RWPE2 (cell line): Measurements from ENCODE around the gene PDE8A.
"Not testable (repeated sequence)": the region's sequence is repeated elsewhere in the genome, so short reads cannot be mapped to it uniquely, and the experiment has no call there.

ENCODE experiments used
- ATAC-seq: fragments of 200-7000 bp; cut with Tn5 transposase; 3 replicates; pipeline ENCODE4 v1.9.1; 2021; ENCODE audit warnings: low read depth
- DNase-seq: peaks from one replicate; pipeline ENCODE4 v3.0.0-alpha.2; 2020; ENCODE audit warnings: low spot score
- H3K27ac ChIP-seq: fragments of 450-650 bp; 2 replicates; pipeline ENCODE4 v1.5.1; 2017; ENCODE audit warnings: mild to moderate bottlenecking; ENCODE audit not compliant: poor library complexity, severe bottlenecking
- H3K27me3 ChIP-seq: fragments of 250-450 bp; sonication (Bioruptor Pico); 2 replicates; pipeline ENCODE4 v1.5.1; 2021; ENCODE audit warnings: mild to moderate bottlenecking, moderate library complexity; ENCODE audit not compliant: insufficient read depth, poor library complexity, severe bottlenecking
- H3K36me3 ChIP-seq: fragments of 250-450 bp; sonication (Bioruptor Pico); 2 replicates; pipeline ENCODE4 v1.5.1; 2020; ENCODE audit warnings: low read depth, mild to moderate bottlenecking, moderate library complexity
- H3K4me1 ChIP-seq: fragments of 250-450 bp; sonication (Bioruptor Pico); 2 replicates; pipeline ENCODE4 v1.5.1; 2021; ENCODE audit warnings: mild to moderate bottlenecking, moderate library complexity; ENCODE audit not compliant: insufficient read depth, poor library complexity, severe bottlenecking
- H3K4me3 ChIP-seq: fragments of 250-450 bp; sonication (Bioruptor Pico); 2 replicates; pipeline ENCODE4 v1.5.1; 2021; ENCODE audit warnings: mild to moderate bottlenecking, moderate library complexity; ENCODE audit not compliant: severe bottlenecking
- H3K9me3 ChIP-seq: fragments of 250-450 bp; sonication (Bioruptor Pico); 2 replicates; pipeline ENCODE4 v1.5.1; 2021; ENCODE audit warnings: mild to moderate bottlenecking, moderate library complexity; ENCODE audit not compliant: severe bottlenecking
- TF ChIP-seq, protein P1 (sequence below): fragments of 450-650 bp; IDR thresholded peaks from one replicate; pipeline ENCODE4 v1.5.1; 2017; ENCODE audit warnings: mild to moderate bottlenecking, moderate library complexity; ENCODE audit not compliant: poor library complexity, severe bottlenecking

Gene PDE8A

GRCh38 chr15:85174521-85174920 is 192.9 kb downstream of the PDE8A start:
- Histone ChIP-seq H3K4me1 (peaks cover 15% of the 10 kb centered on the region), H3K27me3 (no peaks in the 10 kb centered on the region), H3K9me3 (peaks cover 9% of the 10 kb centered on the region), H3K4me3 (no peak overlapping the region), H3K27ac (no peak overlapping the region), H3K36me3 (no peaks in the 10 kb centered on the region)
- DNase-seq = no peak
- ATAC-seq = no peak
- TF ChIP-seq, protein P1, sequence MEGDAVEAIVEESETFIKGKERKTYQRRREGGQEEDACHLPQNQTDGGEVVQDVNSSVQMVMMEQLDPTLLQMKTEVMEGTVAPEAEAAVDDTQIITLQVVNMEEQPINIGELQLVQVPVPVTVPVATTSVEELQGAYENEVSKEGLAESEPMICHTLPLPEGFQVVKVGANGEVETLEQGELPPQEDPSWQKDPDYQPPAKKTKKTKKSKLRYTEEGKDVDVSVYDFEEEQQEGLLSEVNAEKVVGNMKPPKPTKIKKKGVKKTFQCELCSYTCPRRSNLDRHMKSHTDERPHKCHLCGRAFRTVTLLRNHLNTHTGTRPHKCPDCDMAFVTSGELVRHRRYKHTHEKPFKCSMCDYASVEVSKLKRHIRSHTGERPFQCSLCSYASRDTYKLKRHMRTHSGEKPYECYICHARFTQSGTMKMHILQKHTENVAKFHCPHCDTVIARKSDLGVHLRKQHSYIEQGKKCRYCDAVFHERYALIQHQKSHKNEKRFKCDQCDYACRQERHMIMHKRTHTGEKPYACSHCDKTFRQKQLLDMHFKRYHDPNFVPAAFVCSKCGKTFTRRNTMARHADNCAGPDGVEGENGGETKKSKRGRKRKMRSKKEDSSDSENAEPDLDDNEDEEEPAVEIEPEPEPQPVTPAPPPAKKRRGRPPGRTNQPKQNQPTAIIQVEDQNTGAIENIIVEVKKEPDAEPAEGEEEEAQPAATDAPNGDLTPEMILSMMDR = no peak

- H3K27me3 ChIP-seq = not testable (repeated sequence)
- ATAC-seq = peak; percentile 91
- DNase-seq = peak; percentile 96
Measured at GRCh38 chr15:85177042-85177515, 195.4 kb downstream of the PDE8A start.

GRCh38 chr15:85178308-85178707 is 196.7 kb downstream of the PDE8A start:
- Histone ChIP-seq H3K9me3 (no peaks in the 10 kb centered on the region), H3K4me1 (peaks cover 11% of the 10 kb centered on the region), H3K36me3 (no peaks in the 10 kb centered on the region), H3K27ac (no peak overlapping the region), H3K4me3 (no peak overlapping the region), H3K27me3 (no peaks in the 10 kb centered on the region)
- DNase-seq (no peak), ATAC-seq (no peak)
- TF ChIP-seq, protein P1 = no peak

More at GRCh38 chr15:85177042-85177515, 195.4 kb downstream of the PDE8A start:
- not testable (repeated sequence) for H3K9me3 ChIP-seq, H3K4me3 ChIP-seq, H3K36me3 ChIP-seq
- H3K27ac ChIP-seq = peak overlapping the region; percentile 28
- H3K4me1 ChIP-seq = peaks cover 15% of the 10 kb centered on the region

GRCh38 chr15:85179700-85180099 is 198.0 kb downstream of the PDE8A start:
- DNase-seq = no peak
- no peaks in the 10 kb centered on the region for H3K27me3 ChIP-seq
- H3K36me3 ChIP-seq = no peaks in the 10 kb centered on the region

GRCh38 chr15:85185350-85185749 is 203.7 kb downstream of the PDE8A start:
- DNase-seq, H3K4me3 ChIP-seq, H3K36me3 ChIP-seq, H3K27me3 ChIP-seq, H3K27ac ChIP-seq, H3K9me3 ChIP-seq, ATAC-seq, H3K4me1 ChIP-seq: not testable (repeated sequence)

More at GRCh38 chr15:85179700-85180099, 198.0 kb downstream of the PDE8A start:
- no peaks in the 10 kb centered on the region for H3K9me3 ChIP-seq
- H3K4me1 ChIP-seq = peaks cover 11% of the 10 kb centered on the region
- no peak overlapping the region for H3K4me3 ChIP-seq
- ATAC-seq = no peak
- TF ChIP-seq, protein P1 = no peak
- H3K27ac ChIP-seq = no peak overlapping the region

DNA sequence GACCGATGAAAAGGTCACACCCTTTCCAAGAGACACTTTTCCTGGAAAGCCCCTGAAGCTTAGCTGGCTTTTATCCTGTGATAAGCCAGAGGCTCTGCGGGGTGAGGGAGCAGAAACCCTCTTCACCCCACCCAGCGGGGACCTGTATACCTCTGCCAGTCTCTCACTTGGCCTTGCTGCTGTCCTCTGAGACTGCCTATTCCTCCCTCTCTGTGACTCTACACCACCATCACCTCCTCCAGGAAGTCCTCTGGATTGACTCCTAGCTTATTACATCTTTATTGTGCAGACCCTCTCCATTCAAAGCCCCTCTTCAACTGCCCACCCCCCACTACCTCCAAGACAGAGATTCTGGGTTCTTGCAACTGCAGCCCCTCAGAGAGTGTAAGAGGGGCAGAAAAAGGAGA is 206.5 kb downstream of the PDE8A start:
- H3K36me3 ChIP-seq, H3K27ac ChIP-seq, H3K4me3 ChIP-seq, H3K4me1 ChIP-seq, H3K9me3 ChIP-seq, DNase-seq, H3K27me3 ChIP-seq, ATAC-seq: not testable (repeated sequence)
